Measurements from ENCODE around the gene CBL. TPM values are rescaled to one million over a fixed set of nuclear protein-coding genes. Genes with fewer than 3 reads are reported as not detected.

Gene CBL
- total RNA-seq, 1 donor from 2014 or later, result 10.9 TPM

DNA sequence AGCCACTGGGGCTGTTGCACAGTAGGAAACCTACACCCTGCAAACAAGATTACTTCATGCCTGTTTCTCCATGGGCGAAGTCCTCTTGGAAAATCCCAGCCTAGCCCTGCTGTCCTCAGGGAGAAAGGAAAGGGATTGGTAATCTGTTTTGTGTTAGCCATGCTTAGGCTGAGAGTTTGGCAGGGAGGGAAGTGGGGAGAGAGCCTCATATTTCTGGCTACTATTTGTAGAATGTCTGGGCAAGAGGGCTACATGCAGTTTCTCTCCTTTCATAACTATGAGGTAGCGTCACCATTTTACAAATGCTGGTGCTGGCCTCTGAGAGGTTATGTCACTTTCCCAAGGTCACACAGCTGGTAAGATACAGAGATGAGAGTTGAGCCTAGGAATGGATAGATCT lies 141.1 kb downstream of the CBL start:
- DNase-seq, result peak; percentile 75

DNA sequence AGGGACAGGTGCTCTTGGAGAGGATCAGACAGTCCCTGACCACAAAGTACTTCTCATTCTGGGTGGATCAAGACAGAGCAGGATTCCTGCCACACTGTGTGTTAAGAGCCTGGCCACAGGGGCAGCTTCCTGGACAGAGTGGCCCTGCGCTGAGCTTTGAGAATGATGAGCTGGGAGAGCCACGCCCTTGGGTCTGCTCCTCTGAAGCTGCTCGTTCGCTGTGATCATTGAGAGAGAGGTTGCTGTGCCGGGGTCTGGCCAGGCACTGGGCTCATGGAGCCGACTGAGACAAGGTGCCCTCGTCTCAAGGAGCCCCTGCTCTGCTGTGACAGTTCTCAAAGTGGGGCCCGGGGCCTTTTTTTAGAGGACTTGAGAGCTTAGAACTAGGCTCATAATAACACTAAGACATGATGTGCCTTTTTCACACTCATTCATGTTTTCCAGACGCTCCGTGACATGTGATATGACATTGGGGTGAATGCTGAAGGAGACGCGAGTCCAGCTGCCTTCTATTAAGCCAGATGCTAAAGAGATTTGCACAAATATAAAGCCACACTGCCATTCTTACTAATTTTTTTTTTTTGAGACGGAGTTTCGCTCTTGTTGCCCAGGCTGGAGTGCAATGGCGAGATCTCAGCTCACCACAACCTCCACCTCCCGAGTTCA lies 141.9 kb downstream of the CBL start:
- peak; percentile 79 for DNase-seq

DNA sequence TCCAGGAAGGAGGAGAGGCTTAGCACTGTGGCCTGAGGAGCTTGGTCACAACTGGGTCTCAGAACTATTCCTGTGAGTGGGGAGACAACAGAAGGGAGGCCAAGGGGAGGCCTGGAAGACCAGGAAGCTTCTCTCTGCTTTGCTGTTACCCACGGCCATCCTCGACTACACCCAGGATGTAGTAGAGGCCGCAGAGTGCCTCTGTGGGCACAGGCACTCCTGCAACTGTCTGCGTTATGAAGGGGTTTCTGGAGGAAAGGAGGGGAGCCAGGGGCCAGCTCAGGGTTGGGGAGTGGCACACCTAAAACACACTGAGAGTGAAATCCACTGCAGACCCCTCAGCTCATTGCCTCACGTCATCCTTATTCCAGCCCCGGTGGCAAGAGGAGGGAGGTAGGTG lies 144.2 kb downstream of the CBL start:
- DNase-seq, result no peak

DNA sequence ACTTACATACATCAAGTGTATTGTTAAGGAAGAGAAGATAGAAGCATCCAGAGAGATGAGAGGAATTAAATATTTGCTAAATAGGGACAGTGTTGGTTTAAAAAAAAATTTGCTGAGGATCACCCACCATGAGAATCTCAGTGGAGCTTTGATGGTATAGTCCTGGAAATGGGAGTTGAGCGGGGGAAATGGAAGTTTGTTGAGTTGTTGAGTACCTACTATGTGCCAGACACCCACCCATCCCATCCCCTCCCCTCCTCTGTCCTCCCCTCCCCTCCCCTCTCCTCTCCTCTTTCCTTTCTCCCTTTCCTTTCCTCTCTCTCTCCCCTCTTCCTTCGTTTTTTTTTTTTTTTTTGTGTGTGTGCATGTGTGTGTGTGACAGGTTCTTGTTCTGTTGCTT lies 145.1 kb downstream of the CBL start:
- no peak for DNase-seq

DNA sequence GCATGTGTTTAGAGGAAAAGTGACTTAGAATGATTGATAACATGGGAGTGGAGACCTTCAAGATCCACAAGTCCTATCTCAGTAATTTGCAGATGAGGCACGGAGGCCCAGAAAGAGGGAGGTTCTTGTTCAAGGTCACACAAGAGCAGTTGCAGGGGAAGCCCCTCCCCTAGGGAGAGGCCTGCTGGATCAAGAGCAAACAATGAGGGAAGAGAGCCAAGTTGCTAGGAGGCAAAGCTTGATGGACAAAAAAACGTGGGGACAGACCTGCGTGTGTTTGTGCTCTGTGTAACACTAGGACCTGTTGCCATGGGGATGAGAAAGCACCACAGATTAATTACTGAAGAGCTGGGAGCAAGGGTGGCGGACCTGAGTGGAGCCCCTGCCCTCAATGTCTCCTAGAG lies 146.7 kb downstream of the CBL start:
- peak; percentile 48 for DNase-seq

DNA sequence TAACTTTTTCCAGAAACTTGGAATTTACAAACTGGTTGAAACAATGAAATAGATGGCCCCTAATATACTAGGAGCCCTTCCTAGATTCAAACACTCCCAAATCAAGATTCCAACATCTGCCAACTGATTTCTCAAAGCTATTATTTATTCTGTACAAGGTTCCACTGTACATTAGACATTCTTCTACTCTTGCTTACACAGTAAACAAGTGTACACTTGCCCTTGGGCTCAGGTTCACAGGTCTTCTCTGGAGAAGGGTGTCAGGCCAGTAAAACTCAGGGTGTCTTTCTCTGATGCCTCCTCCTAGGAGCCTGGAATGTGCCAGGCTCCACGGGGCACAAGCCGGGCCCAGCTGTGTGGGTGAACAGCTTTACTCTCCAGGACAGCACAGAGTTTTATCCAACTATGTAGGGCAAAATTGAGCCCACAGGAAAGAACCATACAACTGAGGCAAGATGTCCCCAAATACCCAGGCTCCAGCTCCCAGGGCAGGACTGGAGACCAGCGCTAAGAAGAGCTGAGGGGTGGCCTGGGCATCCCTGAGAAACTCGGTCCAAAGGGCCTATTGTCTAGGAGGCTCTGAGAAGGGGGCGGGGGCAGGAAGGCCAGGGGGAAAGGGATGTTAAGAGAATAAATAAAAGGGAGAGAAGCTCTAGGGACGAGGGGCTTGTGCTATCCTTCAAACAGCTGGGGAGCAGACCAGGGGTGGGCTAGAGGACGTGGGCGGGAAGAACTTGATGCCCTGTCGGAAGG lies 149.1 kb downstream of the CBL start:
- no peak for DNase-seq

DNA sequence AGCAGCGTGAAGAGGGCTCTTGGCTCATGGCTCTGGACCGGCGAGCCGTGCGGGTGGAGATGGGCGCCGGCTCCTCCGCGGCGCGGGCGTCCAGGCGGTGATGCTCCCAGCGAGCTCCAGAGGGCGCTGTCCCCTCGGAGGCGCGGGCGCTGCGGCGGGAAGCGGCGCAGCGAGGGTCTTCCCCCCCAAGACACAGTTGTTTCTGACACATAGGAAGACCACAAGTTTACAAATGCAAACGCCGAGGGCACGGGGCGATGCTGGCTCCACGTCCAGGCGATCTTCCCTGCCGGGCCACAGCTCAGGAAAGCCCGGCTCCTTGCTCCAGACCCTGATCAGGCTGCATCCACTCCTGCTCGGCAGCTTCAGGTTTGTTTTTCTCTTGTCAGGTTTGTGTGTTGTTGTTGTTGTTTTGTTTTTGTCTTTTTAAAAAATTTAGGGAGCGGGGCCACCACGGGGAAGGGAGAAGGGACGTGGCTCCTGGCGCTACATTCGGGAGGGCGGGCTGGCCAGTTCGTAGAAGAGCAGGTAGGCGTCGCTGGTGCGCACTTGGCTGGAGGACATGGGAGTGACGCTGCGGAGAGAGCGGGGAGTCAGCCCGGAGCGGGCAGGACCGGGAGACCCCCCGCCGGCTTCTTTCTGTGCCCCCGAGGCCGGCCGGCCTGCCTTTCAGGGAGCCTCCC lies 150.4 kb downstream of the CBL start:
- DNase-seq, result peak; percentile 86

DNA sequence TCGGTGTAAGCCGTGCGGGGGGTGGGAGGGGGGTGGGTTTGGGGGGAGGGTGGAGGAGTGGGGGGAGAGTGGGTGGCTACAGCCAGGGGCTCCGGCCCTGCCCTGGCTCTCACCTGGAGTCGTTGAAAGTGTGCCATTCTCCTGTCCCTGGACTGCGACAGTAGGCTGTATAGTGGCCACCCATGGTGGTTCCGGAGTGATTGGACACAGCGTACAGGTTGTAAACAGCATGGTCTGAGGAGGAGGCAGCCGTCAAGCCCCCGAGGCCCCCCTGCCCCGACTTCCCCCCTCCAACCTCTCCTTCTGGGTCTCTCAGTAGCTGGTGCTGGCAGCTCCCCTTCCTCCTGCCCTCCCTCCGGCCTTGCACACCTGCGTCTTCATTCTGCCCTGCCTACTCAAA lies 150.9 kb downstream of the CBL start:
- no peak for DNase-seq

Small RNA genes lying within 50 kb of the gene (small RNA-seq; reads per million reads assigned to genes)
- gene RF01225 (ENCODE audit: low replicate concordance), result not detected
- not detected for gene RNU6-262P (ENCODE audit: low replicate concordance)

Other genes with a start within 250 kb of the CBL start
- gene FOXR1, start 234.6 kb upstream of the CBL start, total RNA-seq, result not detected
- 25.2 TPM for gene CENATAC, start 208.2 kb upstream of the CBL start, total RNA-seq
- gene RPS25, start 188.0 kb upstream of the CBL start, total RNA-seq, result 818 TPM
- gene TRAPPC4, start 187.6 kb upstream of the CBL start, total RNA-seq, result 34.2 TPM
- 5.5 TPM for gene SLC37A4, start 175.5 kb upstream of the CBL start, total RNA-seq
- gene HYOU1, start 149.1 kb upstream of the CBL start, total RNA-seq, result 31.6 TPM
- gene VPS11, start 138.5 kb upstream of the CBL start, total RNA-seq, result 25.4 TPM
- gene HMBS, start 121.5 kb upstream of the CBL start, total RNA-seq, result 10.5 TPM
- gene DPAGT1, start 104.5 kb upstream of the CBL start, total RNA-seq, result 10.4 TPM
- 4.5 TPM for gene C2CD2L, start 99.0 kb upstream of the CBL start, total RNA-seq
- 14.3 TPM for gene HINFP, start 84.8 kb upstream of the CBL start, total RNA-seq
- gene ABCG4, start 57.3 kb upstream of the CBL start, total RNA-seq, result 1.1 TPM
- 19.1 TPM for gene NLRX1, start 37.6 kb upstream of the CBL start, total RNA-seq
- gene NHERF4, start 20.9 kb upstream of the CBL start, total RNA-seq, result 0.59 TPM
- 65.5 TPM for gene MCAM, start 110.8 kb downstream of the CBL start, total RNA-seq
- gene RNF26, start 128.2 kb downstream of the CBL start, total RNA-seq, result 5.0 TPM
- 14.4 TPM for gene C1QTNF5, start 134.5 kb downstream of the CBL start, total RNA-seq
- gene MFRP, start 140.4 kb downstream of the CBL start, total RNA-seq, result 0.10 TPM
- gene USP2, start 175.4 kb downstream of the CBL start, total RNA-seq, result 7.0 TPM
- 25.1 TPM for gene THY1, start 216.8 kb downstream of the CBL start, total RNA-seq

All from skin of body (tissue), 3 donors.